Nephron (organoid): ENCODE results near the gene JARID2.
A peak's percentile ranks its signal among the peaks of the same experiment; 100 is the strongest.

ENCODE experiments used
- H3K27ac Mint-ChIP-seq, 3 experiments: 2 replicates each; pipeline ENCODE4 v1.8.0; 2020; ENCODE audit warnings: mixed read lengths in 3 of 3, mild to moderate bottlenecking in 2 of 3, moderate library complexity in 1 of 3
- H3K27me3 Mint-ChIP-seq: 2 replicates; pipeline ENCODE4 v1.8.0; 2021; ENCODE audit warnings: low read depth, mild to moderate bottlenecking, moderate library complexity, mixed read lengths
- H3K36me3 Mint-ChIP-seq: 2 replicates; pipeline ENCODE4 v1.8.0; 2020; ENCODE audit warnings: low read depth, mixed read lengths
- H3K4me1 Mint-ChIP-seq: 2 replicates; pipeline ENCODE4 v1.8.0; 2020; ENCODE audit warnings: mixed read lengths
- H3K4me3 Mint-ChIP-seq, 3 experiments: 2 replicates each; pipeline ENCODE4 v1.8.0; 2020; ENCODE audit warnings: mild to moderate bottlenecking in 3 of 3, mixed read lengths in 3 of 3, moderate library complexity in 2 of 3
- H3K9me3 Mint-ChIP-seq: 2 replicates; pipeline ENCODE4 v1.8.0; 2020; ENCODE audit warnings: mixed read lengths
- CTCF ChIP-seq, 3 experiments: fragments of 200-600 bp; sonication (generic); IDR thresholded peaks; one replicate each; pipeline ENCODE4 v1.5.0; 2021; ENCODE audit warnings: antibody characterized with exemption in 3 of 3; ENCODE audit not compliant: unreplicated experiment in 3 of 3

Gene JARID2

DNA sequence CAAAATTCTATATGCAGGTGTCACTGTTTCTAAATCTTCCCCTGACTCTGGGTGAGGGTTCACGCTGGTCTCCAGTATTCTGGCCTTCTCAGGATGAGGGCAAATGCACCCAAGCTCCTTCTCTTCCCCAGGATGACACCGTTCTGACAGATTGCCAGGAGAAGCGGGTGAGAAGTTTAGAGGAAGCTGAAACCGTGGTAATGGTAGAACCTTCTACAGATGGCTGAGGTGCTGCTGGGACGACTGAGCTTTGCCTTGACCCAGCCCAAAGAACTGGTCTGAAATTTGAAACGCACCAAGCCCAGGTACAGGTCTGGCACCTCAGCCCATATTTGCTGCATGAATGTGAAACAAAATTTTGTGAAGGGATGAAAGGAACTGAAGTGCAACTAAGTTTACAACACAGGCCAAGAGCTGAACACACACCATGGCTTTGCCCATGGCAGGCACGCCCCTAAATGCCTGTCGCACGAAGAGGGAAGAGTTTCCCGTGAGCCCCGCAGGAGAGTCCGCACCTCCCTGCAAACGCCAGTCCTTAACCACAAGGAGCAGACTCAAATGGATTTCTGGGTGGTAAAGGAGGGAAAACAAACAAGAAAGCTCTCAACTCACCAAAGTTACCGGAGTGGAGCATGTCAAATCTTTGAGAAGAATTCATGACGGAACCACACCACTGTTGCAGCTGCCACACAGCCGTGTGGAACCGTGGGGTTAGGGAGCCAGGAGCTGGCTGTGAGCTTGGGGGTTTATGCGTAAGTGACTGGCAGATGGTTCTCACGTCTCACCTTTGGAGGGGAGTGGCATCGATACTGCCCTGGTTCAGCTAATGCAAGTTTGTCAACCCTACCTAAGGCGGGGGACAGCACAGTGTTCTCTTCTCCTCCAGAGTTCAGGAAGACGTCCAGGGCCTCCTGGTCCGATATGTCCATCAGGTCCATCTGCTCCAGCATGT is 278.1 kb downstream of the JARID2 start:
- Mint-ChIP-seq H3K36me3 (peaks cover 98% of the 10 kb centered on the region), H3K27ac (no peak overlapping the region), H3K9me3 (peaks cover 38% of the 10 kb centered on the region), H3K27me3 (no peaks in the 10 kb centered on the region), H3K4me1 (no peaks in the 10 kb centered on the region), H3K4me3 (no peak overlapping the region)
- TF ChIP-seq CTCF (IDR thresholded peaks at IDR 0.05; ENCODE audit: unreplicated experiment in 3 of 3): no peak

DNA sequence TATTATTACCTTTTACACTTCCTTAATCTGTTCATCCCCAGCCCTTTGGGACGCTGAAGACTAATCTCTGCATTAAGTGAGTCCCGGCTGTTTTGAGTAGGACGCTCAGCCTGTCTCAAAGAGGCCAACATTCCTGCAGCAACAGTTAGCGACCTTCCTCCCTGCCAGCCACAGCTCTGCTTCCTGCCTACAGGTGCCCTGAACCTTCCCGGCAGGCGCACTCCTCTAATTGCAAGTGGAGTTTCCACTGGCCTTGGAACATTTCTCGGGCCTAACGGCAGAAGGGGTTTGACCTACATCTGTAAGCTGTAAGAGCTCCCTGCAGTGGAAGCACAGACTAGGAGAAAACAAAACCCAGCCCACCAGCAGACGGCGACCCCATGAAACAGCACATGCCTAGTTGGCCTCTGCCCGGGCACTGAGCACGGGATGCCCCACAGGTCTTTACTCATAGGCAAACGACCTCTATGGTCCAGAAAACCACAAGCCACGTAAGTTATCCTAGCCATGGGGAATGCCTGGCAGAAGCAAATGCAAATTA is 279.1 kb downstream of the JARID2 start:
- Mint-ChIP-seq H3K4me3 (no peak overlapping the region), H3K36me3 (peaks cover 95% of the 10 kb centered on the region), H3K27me3 (no peaks in the 10 kb centered on the region), H3K4me1 (no peaks in the 10 kb centered on the region), H3K9me3 (peaks cover 40% of the 10 kb centered on the region), H3K27ac (no peak overlapping the region)
- TF ChIP-seq CTCF (IDR thresholded peaks at IDR 0.05; ENCODE audit: unreplicated experiment in 3 of 3): no peak

GRCh38 chr6:15526212-15526701 is 280.4 kb downstream of the JARID2 start:
- H3K9me3 Mint-ChIP-seq: peaks cover 40% of the 10 kb centered on the region
- H3K4me1 Mint-ChIP-seq: no peaks in the 10 kb centered on the region
- peaks cover 93% of the 10 kb centered on the region for H3K36me3 Mint-ChIP-seq
- no peak for TF ChIP-seq CTCF (IDR thresholded peaks at IDR 0.05; ENCODE audit: unreplicated experiment in 3 of 3)
- H3K4me3 Mint-ChIP-seq: peak overlapping the region in 2 of 3 experiments; percentile 4 to 22
- peak overlapping the region; percentile 56 to 90 (median 79) for H3K27ac Mint-ChIP-seq
- H3K27me3 Mint-ChIP-seq: no peaks in the 10 kb centered on the region

DNA sequence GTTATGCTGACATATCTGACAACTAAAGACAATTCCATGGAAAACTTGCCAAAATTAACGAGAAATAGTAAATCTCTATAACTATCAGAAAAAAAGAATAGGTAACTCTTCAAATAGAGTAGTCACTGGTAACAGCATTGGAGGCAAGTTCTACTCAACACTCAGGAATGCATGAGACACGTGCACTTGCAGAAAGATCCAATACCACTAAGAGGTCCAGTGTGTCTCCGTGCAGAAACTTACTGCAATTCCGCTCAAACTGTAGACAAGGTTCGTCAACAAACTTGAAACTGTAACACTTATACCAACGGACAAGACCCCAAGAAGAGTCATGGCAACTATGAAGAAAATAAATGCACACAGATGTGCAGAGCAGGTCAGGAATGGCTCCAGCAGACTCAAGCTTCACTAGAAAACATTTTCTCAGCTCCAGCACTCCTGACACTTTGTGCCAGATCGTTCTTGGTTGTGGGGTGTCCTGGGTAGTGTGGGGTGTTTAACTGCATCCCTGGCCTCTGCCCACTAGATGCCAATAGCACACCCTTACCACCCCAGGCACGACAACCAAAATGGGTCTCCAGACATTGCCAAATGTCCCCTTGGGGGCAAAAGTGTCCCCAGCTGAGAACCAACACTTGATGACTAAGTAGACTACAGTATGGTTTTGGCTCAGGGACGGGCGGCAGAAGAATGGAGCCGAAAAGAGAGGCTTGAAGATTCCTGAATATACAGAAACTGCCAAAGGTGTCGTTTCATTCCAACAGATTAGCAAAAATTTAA is 282.2 kb downstream of the JARID2 start:
- Mint-ChIP-seq H3K27me3 (no peaks in the 10 kb centered on the region), H3K27ac (no peak overlapping the region), H3K4me3 (no peak overlapping the region), H3K9me3 (peaks cover 40% of the 10 kb centered on the region), H3K4me1 (no peaks in the 10 kb centered on the region), H3K36me3 (peaks cover 82% of the 10 kb centered on the region)
- no peak for TF ChIP-seq CTCF (IDR thresholded peaks at IDR 0.05; ENCODE audit: unreplicated experiment in 3 of 3)

GRCh38 chr6:15528870-15529269 is 283.0 kb downstream of the JARID2 start:
- peaks cover 74% of the 10 kb centered on the region for H3K36me3 Mint-ChIP-seq
- H3K4me3 Mint-ChIP-seq: no peak overlapping the region
- no peak for TF ChIP-seq CTCF (IDR thresholded peaks at IDR 0.05; ENCODE audit: unreplicated experiment in 3 of 3)
- H3K4me1 Mint-ChIP-seq: no peaks in the 10 kb centered on the region
- H3K27ac Mint-ChIP-seq: no peak overlapping the region
- no peaks in the 10 kb centered on the region for H3K27me3 Mint-ChIP-seq
- peaks cover 36% of the 10 kb centered on the region for H3K9me3 Mint-ChIP-seq
